GM19452 (cell line): ENCODE results near the gene RBM5.
A peak's percentile ranks its signal among the peaks of the same experiment; 100 is the strongest.
"Not testable (repeated sequence)": the region's sequence is repeated elsewhere in the genome, so short reads cannot be mapped to it uniquely, and the experiment has no call there.

Experiments
- ATAC-seq: cut with Tn5 transposase; IDR thresholded peaks from one replicate; pipeline ENCODE4 v1.9.1; 2021; ENCODE audit not compliant: unreplicated experiment

The RBM5 gene

DNA sequence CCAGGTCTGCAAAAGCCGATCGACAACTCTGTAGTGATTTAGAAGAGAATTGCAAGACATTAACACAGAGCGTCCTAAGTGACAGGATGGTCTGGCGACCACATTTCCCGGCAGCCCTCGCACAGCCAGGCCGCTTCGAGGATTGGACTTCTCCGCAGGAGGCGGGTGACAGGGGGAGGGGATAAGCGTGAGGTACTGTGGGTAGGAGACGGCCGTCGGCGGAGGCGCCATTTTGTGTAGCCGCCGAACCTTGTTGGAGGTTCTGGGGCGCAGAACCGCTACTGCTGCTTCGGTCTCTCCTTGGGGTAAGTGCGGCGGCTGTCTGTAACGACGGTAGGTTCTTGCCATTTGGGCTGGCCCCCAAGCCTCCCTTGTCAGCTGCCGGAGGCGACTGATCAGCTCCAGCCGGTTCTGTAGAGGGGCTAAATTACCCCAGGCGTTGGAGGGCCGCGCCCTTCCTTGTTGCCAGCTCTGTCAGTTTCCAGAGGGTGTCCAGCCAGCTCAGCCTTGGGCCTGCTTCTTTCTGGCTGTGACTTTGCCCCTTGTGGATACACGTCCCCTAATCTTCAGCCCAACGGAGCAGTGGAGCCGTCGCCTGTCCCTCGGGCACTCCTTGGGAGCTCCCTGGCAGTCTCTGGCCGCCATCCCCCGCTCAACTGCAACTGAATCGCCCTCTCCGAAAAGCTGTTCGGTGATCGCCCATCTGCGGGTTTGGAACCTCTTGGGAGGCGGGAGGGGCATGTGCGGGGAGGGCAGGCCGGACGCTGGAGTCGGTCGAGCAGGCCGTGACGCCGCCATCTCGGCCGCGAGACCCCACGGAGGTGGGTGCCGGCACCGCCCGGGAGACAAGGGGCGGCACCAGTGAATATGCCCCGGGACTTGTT lies at the start of gene RBM5:
RBM5 (plus strand) TSS at position 195 of the 884 bp plus-strand sequence. CDS start 1,516 bp downstream, outside the sequence.
- ATAC-seq = peak; percentile 96

DNA sequence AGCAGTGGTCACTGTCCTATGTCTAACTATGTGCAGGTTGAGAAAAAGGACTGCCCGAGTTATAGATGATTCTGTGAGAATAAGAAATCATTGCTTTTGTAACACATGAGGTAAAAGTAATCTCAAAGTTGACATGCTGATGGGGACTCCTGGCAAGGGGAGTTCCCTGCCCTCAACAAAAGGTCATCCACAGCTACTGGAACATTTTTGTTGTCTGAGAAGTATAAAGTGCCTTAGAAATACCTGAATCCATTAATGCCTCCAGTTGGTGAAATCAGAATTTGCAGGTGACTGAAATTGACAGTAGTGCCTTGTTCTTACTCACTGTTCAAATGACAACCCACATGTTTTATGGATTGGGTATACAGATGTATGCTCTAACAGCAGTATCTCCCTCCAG lies 43.7 kb upstream of the RBM5 start:
- no peak for ATAC-seq

DNA sequence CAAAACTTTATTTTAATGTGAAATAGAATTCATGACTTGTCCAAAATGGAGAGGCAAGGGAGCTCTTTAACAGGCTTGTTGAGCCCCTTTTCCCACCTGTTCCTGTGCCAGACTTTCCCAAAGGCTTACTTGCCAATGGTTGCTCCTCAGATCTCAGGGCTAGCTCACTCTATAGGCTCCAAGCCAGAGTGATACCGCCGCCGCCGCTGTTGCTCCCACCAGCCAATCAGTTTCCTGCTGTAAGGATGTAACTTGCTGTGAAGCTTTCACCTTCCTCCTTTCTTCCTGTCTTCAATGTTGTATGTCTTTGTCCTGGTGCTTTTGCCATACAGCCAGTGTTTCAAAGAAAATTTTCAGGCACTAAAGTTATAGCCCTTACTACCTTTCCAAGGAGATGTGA lies 41.3 kb upstream of the RBM5 start:
- no peak for ATAC-seq

DNA sequence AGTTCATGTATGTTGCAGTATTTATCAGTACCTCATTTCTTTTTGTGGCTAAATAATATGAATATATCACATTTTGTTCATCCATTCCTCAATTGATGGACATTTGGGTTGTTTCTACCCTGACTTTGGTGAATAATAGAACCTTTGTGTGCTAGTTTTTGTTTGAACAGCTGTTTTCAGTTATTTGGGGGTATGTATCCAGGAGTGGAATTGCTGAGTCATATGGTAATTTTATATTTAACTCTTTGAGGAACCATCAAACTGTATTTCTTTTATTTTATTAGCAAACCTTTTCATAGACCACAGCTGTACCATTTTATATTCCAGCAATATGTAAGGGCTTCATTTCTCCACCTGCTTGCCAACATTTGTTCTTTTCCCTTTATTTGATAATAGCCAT lies 38.4 kb upstream of the RBM5 start:
- no peak for ATAC-seq

DNA sequence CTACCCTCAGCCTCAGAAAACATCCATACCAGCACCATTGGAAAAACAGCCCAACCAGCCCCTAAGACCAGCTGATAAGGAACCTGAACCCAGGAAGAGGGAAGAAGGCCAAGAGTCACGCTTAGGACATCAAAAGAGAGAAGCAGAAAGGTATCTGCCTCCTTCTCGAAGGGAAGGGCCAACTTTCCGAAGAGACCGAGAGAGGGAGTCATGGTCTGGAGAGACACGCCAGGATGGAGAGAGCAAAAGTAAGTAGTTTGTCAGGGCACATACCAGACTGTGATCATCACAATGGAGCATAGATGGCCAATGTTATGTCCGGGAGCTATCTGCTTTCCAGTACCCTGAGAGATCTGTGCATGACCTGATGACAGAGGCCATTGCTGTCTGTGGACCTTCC lies 31.0 kb upstream of the RBM5 start:
- no peak for ATAC-seq

DNA sequence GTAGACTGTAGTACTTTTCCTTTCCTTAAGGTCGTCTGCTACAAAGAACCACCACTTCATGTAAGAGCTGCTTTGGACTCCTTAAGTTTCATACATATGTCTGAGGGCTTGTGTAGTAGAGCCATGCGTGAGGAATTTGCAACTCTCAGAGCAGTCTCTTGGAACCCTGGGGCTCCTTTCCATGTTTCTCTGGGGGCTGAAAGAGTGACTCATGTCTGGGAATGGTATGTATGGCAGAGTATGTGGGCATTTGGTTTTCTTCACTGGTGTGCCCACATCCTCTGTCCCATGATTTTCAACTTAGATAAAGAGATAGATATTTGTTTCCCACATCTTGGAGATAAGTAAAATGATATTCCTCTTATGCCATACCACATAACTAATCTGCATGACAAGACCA lies 20.6 kb upstream of the RBM5 start:
- no peak for ATAC-seq

DNA sequence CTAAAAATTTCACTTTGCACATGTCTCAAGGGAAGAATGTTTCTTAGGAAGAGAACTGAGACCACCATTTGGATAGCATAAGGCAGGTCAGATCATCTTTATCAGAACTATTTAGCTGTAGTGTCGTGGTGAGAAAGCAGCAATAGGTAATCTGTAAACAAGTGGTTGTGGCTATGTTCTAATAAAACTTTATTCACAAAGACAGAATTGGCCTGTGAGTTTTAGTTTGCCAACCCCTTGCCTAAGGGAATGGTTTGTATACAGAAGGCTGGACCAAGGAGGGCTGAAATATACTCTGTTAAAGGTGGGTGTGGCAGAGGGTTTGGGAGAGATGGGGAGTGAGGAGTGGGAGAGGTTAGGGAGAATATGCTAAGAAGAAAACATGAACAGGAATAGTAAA lies 10.6 kb upstream of the RBM5 start:
- no peak for ATAC-seq

DNA sequence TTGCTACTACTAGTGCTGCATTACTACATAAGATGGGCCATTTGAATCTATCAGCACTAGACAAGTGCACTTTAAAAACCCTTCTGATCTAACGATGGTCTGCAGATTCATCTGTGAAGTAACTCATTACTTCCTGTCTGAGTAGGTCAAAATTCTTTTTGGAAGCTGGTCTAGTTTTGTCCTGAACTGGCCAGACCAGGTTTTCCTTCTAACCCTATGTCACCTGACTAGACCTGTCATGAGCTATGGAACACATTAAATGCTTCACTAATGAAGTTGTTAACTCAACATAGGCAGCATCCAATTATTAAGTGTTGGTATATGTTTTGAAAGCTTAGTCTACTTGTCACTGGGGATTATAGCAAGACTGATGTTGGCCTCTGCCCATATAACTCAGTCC lies 10.1 kb upstream of the RBM5 start:
- no peak for ATAC-seq

DNA sequence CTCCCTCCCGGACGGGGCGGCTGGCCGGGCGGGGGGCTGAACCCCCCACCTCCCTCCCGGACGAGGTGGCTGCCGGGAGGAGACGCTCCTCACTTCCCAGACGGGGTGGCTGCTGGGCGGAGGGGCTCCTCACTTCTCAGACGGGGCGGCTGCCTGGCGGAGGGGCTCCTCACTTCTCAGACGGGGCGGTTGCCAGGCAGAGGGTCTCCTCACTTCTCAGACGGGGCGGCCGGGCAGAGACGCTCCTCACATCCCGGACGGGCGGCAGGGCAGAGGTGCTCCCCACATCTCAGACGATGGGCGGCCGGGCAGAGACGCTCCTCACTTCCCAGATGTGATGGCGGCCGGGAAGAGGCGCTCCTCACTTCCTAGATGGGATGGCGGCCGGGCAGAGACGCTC lies 3.8 kb upstream of the RBM5 start:
- not testable (repeated sequence) for ATAC-seq

DNA sequence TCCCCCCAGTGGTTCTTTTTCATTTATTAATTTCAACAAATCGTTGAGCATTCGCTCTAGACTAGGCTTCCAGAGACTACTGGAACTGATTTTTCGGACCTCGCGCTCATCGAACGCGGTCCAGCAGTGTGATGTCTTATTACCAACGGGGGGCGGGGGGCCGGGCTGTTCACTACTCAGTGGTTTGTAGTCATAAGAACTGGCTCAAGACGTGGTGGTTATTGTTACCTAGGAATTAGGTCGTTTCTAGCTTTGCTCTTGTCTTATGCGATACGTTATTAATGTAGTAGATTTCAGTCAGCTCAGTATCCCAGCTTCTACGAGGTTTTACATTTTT lies 858 bp downstream of the RBM5 start:
- no peak for ATAC-seq

DNA sequence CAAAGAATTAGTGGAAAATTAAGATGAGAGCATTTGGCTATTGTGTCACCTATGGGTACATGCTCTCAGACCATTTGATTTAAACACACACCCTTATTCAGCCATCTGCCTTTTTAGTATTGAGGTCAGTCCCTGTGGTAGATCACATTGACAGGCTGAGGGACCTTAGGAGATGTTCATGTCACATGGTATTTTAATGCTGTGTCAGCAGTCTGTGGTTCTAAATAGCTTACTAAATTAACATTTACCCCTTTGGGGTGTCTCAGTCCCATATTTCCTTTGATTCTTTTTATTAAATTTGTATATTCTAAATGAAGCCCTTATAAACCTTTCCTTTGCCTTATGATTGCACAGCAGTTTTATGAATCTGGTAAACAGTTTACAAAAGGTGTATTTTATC lies 2.3 kb downstream of the RBM5 start:
- no peak for ATAC-seq

DNA sequence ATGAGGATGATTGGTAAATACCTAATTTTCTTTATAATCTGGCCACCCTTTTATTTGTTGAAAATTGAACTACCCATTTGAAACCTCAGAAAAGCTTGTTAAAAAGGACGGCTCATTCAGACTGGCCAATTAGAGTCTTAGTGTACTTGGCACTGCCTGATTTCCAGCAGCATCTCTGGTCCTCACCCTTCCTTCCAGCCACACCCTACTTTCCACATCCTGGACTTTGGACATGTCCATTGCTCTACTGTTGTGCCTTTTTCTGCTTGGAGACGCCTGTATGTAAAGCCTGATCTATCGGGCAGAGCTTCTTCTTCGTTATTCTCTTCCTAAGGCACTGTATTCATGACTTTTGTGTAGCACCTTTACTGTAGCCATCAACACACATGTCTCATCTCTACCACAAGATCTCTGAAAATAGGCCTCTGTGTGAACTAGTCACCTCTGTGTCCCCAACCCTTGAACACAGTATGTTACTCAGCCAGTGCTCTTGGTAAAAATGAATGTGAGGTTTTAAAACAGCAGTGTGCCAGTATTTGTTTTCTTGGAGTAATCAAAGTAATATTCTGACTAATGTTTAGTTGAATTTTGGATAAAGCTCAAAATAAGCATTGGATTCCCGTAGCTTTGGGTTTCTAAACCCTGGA lies 6.8 kb downstream of the RBM5 start:
- ATAC-seq = no peak

DNA sequence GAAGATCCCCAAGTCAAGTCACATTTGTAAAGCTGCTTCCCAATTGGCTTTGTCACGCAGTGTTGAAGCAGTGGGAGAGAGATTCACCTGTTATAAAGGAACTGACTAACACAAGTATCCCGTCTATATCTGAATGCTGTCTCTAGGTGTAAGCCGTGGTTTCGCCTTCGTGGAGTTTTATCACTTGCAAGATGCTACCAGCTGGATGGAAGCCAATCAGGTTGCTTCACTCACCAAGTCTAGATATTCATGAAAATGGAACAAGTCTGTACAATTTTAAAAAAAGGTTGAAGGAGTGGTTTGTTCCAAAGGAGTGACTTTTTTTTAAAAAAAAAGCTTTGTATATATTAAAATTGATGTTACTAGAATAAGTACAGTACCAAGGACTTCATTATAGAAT lies 11.7 kb downstream of the RBM5 start:
- ATAC-seq = no peak

DNA sequence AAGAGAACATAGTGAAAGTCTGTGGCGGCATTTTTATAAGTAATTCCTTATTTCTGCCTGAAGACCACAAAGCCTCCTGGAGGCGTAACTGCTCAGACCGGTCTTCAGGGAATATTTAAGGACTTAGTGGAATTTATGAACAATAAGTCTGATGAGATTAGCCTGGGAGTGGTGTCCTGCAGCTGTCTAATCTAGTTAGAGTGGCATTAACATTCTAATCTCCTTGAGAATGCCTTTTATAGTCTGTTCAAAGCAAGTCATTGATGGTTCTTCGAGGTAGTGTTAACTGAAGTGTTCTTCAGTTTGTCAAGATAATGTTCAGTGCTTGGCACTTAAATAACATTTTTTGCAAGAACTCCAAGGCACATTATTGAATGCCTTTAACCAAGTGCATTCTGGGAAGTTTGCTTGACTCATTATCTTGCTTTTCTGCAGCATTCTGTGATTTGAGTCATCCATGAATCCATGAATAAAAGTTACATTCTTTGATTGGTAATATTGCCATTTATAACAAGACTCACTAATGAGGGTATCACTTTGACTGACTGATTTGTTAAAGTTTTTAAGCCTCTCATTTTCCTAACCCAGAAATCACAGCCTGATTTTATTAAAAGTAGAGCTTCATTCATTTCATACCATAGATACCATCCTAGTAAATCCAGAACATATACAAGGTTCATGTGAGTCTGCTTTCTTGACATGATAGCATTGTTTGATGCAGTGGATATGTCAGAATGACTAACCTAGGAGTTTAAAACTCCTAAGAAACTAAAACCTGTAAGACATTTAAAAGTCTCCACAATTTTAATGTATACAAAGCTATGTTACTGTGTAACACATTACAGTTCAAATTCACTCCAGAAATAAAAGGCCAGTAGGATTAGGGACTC lies 12.5 kb downstream of the RBM5 start:
- ATAC-seq = no peak

DNA sequence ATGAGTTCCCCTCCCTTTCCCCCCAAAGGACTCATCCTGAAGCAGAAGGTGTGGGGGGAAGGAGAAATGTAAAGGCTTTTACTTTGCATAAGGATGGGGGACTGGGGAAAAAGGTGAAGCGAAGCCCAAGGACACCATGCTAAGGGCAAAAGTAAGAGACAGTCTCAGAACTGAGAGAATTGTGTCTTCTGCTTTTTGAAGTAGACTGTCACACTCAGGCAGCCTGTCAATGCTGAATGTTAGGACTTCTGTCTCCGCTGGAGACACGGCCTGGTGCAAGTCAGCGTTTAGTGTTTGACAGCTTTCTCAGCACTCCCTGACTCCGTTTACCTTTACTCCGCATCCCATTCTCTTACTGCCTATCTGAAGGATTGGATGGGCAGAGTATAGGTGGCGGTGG lies 13.8 kb downstream of the RBM5 start:
- no peak for ATAC-seq

DNA sequence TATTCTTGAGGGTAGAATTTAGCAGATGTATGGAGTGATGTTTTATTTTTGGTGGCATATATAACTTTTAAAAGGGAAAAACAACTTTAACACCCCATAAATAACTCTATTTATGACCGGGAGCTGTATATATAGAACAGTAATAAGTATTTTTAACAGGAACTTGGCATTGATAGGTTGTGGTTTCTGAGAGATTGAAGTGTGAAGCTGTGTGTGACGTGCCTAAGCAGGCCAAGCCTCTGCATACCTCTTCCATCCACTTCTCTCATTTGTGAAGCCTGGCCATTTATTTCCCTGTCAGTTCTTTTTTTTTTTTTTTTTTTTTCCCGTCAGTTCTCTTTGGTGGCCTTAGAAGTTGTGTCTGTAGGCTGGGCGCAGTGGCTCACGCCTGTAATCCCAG lies 23.0 kb downstream of the RBM5 start:
- ATAC-seq = no peak

DNA sequence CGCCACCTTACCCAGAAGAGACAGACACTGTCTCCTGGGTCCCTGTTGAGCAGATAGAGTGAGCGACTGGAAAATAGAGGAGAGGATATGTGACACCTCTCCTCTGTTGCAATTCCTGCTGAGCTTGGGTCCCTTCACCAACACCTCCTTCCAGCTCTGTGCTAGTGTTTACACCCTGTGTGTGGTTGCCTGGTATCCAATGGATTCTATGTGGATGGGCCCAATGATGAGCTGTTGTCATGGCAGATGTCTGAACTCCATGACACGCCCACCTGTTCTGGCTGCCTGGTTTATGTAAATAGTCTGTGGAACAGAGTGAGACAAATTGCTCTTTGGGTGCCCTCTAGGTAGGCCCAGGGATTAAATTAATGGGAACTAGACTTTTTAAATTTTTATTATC lies 23.7 kb downstream of the RBM5 start:
- no peak for ATAC-seq

DNA sequence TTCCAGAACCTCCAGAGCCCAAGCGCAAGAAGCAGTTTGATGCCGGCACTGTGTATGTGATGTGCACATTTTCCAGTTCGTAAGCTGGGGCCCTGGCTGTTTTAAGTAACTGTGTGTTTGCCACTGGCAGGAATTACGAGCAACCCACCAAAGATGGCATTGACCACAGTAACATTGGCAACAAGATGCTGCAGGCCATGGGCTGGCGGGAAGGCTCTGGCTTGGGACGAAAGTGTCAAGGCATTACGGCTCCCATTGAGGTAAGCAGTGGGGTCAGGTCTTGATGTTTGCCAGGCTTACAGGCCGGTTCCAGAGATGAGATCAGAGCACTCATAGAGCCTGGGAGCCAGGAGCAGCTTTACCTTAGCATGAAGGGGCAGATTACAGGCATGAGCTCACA lies 28.4 kb downstream of the RBM5 start:
- no peak for ATAC-seq

DNA sequence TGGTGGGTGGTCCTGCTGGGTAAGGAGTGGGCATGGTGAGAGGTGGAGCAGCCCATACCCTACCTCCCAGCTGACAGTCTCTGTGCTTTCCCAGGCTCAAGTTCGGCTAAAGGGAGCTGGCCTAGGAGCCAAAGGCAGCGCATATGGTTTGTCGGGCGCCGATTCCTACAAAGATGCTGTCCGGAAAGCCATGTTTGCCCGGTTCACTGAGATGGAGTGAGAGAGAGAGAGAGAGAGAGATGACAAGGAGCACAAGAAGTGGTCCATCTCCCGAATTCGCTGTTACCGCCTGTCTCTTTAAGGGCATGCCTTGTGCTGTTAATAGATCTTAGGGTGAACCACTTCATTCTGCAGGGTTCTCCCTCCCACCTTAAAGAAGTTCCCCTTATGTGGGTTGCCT lies 29.5 kb downstream of the RBM5 start:
- ATAC-seq = no peak

DNA sequence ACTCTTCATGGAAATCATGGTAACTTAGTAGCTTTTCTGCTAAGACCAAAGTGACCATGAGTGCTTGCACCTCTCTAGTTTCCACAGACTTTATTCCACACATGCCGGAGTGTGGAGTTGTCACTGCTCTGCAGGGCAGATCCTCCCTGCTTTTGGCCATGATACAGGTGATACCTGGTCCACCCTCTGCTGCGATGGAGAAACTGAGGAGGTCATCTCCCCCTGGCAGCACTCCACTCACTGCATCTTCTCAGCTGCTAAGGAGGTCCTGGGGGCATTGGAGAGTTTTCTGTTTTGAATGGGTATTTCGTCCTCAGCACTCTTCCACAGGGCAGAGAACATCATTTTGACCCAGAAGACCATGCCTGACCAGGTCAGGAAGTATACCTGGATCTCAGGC lies 31.1 kb downstream of the RBM5 start:
- no peak for ATAC-seq

DNA sequence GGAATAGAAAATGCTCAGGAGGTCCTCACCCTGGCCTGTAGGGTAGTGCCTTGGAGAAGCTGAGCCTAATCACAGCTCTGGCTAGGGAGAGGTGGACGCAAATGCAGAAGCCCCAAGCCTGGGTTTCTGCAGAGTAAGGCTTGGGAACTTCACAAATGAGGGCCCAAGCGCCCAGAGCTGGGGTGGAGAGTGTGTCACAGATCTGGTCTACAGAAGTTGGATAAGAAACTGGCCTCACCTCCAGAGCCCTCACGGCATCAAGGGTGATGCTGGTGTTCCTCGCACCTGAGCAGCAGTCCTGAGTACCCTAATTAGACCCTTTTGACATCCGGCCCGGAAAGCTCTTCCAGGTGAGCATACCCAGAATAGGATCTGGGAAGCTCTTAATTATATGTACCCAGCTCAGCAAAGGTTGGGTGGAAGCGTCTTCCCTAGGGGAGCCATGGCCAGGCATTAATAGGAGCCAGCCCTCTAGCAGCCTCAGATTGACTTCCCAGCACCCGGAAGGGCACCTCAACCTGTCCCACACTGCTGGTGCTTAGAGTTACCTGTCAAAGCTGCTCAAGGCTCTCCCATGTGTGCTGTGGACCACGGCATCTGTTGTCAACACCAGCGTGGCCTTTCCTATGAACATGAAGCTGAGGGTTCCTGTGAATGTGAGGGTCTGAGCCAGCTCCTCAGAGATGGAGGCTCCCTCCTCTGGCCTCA lies 31.8 kb downstream of the RBM5 start:
- no peak for ATAC-seq
